Heart left ventricle (tissue), 13 donors: ENCODE results near the gene ITK.
A peak's percentile ranks its signal among the peaks of the same experiment; 100 is the strongest.

Experiments
- POLR2A ChIP-seq, 2 donors: fragments of 450-650 bp; IDR thresholded peaks; one replicate each; pipeline ENCODE4 v1.6.1; 2017; ENCODE audit warnings: antibody characterized with exemption in 2 of 2, mild to moderate bottlenecking in 2 of 2, moderate library complexity in 2 of 2
- TF ChIP-seq, protein P1 (sequence below), 12 donors: fragments of 200-600 bp; sonication (generic) in 4 of 12; IDR thresholded peaks; one replicate each; pipeline versions ENCODE4 v1.5.0 to v1.8.0; 2018 to 2022; ENCODE audit warnings: antibody characterized with exemption in 12 of 12, mild to moderate bottlenecking in 5 of 12
- donor health status: ischemic (EF 13 %, LVEDD 7.1; RV severe dilation, severe dysfunction).
- donor health status: DM: no; HTN: yes; CAD: no.
- donor health status: DM: no; HTN: no; CAD: no.
- donor health status: ischemic (EF 25% LVEDD 6.9; RV normal size, moderate dysfunction).
- donor health status: ischemic (EF 25% LVEDD 5.7; RV mildly dilated, moderate dysfunction).
- donor health status: ischemic (EF 35%, LVEDD 5.7; RV mildly dilated, moderate dysfunction).
- donor health status: nonischemic (EF 11% LVEDD 7.7; RV severe dilation, severe dysfunction).
- donor health status: DM: yes; HTN: yes; CAD: no.
- donor health status: PGD.
- donor health status: ischemic (EF 29% LVEDD 5.4; RV normal size, mild dysfunction).
- donor health status: nonischemic (EF 23%, LVEDD 6.1; RV moderate dilation, normal function).

GRCh38 chr5:157142317-157143126 lies 38.1 kb upstream of the ITK start, which contains the start of gene MED7:
- TF ChIP-seq, protein P1, sequence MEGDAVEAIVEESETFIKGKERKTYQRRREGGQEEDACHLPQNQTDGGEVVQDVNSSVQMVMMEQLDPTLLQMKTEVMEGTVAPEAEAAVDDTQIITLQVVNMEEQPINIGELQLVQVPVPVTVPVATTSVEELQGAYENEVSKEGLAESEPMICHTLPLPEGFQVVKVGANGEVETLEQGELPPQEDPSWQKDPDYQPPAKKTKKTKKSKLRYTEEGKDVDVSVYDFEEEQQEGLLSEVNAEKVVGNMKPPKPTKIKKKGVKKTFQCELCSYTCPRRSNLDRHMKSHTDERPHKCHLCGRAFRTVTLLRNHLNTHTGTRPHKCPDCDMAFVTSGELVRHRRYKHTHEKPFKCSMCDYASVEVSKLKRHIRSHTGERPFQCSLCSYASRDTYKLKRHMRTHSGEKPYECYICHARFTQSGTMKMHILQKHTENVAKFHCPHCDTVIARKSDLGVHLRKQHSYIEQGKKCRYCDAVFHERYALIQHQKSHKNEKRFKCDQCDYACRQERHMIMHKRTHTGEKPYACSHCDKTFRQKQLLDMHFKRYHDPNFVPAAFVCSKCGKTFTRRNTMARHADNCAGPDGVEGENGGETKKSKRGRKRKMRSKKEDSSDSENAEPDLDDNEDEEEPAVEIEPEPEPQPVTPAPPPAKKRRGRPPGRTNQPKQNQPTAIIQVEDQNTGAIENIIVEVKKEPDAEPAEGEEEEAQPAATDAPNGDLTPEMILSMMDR (IDR thresholded peaks at IDR 0.05), result no peak
- TF ChIP-seq POLR2A (IDR thresholded peaks at IDR 0.05), result peak; percentile 59 to 85
